HG02623 (cell line): Measurements from ENCODE around the gene SPINT4.
"Not testable (repeated sequence)": the region's sequence is repeated elsewhere in the genome, so short reads cannot be mapped to it uniquely, and the experiment has no call there.

Source experiments
- ATAC-seq: cut with Tn5 transposase; IDR thresholded peaks from one replicate; pipeline ENCODE4 v1.9.1; 2021; ENCODE audit warnings: moderate library complexity; ENCODE audit not compliant: unreplicated experiment

Gene SPINT4

GRCh38 chr20:45764618-45765282 lies 42.6 kb downstream of the SPINT4 start:
- ATAC-seq: not testable (repeated sequence)

- ATAC-seq: no peak
Measured at GRCh38 chr20:45765307-45765875, 43.2 kb downstream of the SPINT4 start.

GRCh38 chr20:45765980-45766379 lies 43.8 kb downstream of the SPINT4 start:
- ATAC-seq: no peak

GRCh38 chr20:45768479-45768878 lies 46.3 kb downstream of the SPINT4 start:
- no peak for ATAC-seq

- ATAC-seq: no peak
Measured at GRCh38 chr20:45771182-45771759, 49.1 kb downstream of the SPINT4 start.

GRCh38 chr20:45772693-45773092 lies 50.5 kb downstream of the SPINT4 start:
- ATAC-seq: no peak

GRCh38 chr20:45774945-45775344 lies 52.8 kb downstream of the SPINT4 start:
- ATAC-seq: no peak

- ATAC-seq: no peak
Measured at GRCh38 chr20:45775411-45775810, 53.3 kb downstream of the SPINT4 start.
